GM19463 (cell line): ENCODE measurements around the gene F13A1.
"Not testable (repeated sequence)": the region's sequence is repeated elsewhere in the genome, so short reads cannot be mapped to it uniquely, and the experiment has no call there.

Experiments used
- ATAC-seq: cut with Tn5 transposase; IDR thresholded peaks from one replicate; pipeline ENCODE4 v1.9.1; 2021; ENCODE audit warnings: mild to moderate bottlenecking, moderate library complexity; ENCODE audit not compliant: unreplicated experiment

F13A1 gene

DNA sequence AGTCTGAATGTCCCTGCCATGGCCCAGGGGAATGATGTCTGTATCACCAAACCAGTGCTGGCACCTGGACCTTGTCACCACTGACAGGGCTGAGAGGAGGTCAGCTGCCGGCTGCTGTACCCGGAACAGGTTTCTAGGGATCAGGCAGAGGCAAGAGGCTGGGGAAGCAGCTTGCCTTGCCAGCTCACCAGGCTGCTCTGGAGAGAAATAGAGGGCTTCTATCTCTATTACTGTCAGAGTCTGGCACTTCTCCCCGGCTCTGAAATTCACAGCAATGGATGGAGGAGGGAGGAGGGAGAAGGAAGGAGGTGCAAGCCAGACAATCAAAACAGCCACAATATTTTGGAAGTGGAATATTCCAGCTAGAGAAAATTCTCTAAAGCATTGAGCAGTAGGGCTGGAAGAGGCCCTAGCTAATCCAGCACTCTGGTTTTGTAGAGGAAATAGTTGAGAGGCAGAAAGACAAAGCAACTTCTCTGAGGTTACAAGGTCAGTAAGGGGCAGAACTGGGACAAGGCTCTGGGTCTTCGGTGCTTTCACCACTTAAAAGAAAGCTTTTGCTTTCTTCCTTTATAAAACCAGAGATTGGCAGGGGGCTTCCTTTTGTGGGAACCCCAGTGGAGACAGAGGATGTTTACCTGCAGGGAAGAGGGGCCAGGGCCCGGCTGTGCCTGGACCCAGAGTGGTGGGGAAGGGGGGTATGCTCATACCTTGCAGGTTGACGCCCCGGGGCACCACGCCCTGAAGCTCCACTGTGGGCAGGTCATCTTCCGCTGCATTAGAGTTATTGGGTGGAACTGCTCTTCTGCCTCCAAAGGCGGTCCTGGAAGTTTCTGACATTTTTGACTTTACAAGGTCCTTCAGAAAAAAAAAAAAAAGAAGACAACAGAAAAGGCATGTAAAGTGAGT is 2.4 kb downstream of the F13A1 start:
- ATAC-seq: no peak

- no peak for ATAC-seq
Measured at GRCh38 chr6:6317386-6317785, 3.1 kb downstream of the F13A1 start.

GRCh38 chr6:6315660-6316059 is 4.8 kb downstream of the F13A1 start:
- ATAC-seq: no peak

DNA sequence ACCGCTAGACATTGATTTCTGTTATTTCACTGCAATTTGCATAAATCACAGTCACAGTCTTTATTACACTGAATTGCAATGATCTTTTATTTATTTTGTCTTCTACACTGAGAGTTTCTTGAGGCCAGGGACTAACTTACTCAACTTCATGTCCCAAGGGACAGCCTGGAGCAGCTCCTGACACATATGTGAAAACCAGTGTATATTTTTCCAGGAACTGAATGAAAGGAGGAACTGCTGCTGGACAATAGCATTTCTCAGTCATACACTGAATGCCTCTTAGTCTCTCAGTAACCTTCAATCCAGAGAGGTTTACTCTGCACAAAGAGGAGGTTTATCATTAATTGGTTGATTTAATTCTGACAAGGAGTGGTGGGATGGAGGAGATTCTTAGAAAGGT is 5.9 kb downstream of the F13A1 start:
- no peak for ATAC-seq

DNA sequence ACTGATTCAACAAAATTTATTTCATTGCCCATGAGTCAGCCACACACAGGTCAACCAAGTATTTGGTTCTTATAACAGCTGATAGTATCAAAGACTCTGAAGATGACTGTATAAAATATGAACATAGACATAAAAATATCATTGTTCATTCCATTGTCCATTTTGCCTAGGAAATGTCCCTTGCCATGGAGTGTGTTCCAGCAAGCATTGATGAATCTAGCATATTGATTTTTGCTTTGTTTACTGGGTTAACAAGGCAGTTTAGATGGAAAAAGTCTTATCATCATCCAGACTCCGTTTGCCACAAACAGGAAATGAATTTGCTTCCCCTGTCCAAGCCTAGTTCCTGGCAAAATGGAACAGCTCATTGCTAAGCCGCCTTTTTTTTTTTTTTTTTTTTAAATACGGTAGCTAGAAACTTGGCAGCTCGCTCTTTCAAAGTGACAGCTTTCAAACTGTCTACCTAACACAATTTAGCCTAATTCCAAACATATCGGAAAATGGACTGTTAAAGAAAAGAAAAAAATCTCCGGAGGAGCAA is 7.5 kb downstream of the F13A1 start:
- no peak for ATAC-seq

DNA sequence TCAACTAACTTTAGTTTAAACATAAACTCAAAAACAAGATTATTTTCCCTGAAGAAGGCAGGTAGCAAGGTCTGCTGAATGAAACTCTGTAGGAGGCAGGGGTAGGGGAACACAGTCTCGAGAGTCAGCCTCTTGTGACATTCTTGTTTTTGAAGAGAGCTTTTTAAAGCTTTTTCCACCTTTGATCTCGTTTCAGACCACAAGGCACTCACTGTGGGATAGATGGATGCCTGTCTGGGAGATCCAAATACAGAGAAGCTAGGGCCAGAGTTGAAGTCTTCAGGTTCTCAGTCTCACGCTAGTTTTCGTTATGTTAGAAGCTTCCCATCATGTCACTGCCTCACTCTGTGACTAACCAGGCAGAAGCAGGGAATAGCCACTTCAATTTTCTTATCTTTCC is 14.9 kb downstream of the F13A1 start:
- no peak for ATAC-seq

GRCh38 chr6:6300383-6300782 is 20.1 kb downstream of the F13A1 start:
- not testable (repeated sequence) for ATAC-seq

- no peak for ATAC-seq
Measured at GRCh38 chr6:6293317-6293716, 27.1 kb downstream of the F13A1 start.

DNA sequence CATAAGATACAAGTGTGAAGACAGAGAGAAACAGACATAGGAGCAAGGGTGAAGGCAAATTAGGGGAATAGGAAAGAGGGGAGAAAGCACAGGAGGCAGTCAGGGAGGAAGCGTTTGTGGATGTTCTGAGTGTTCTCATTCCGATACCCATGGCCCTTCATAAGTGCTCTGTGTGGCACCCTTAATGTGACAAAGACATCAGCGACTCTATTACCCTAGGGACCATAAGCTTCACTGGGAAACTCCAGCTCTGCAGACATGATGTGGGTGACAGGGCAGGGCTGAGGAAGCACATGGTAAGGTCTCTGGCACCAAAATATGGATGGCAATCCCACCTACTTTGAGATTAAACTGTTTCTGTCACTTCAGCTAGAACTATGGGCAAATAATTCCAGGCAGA is 33.0 kb downstream of the F13A1 start:
- ATAC-seq: peak; percentile 88

DNA sequence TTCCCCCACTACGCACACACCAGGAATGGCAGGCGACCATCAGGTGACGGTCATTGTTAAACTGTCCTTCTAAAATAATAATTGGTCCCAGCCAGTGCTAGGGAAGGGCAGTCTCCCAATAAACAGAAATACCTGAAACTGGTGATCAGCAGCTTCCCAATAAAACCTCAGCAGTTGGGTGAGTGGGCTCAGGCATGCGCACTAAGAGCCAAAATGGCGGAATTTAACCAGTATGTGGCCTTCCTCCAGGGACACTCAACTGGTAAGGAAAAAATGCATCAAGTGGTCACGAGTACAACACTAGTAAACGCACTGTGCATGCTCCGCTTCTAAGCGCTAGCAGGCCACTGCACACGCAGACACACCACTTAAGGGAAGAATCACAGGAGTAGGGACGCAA is 34.8 kb downstream of the F13A1 start:
- ATAC-seq: no peak

GRCh38 chr6:6284221-6284966 is 36.1 kb downstream of the F13A1 start:
- no peak for ATAC-seq

DNA sequence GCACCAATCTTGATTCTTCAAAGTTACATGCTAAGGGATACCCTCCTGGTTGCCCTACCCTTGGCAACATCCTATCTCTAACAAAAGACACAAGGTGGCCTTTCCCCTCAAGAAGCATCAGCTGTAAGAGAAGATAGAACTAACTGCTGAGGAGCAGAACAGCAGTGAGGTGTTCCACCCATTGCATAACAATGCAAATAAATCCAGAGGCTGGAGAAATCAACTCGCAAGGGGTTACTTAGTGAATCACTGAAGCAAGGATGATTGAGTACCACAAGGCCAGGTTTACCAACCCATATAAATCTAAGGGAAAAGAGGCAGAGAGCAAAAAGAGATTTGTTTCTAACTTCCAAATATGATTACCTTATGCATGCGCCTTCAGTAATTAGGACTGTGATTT is 36.7 kb downstream of the F13A1 start:
- no peak for ATAC-seq

- no peak for ATAC-seq
Measured at GRCh38 chr6:6282716-6283115, 37.7 kb downstream of the F13A1 start.

DNA sequence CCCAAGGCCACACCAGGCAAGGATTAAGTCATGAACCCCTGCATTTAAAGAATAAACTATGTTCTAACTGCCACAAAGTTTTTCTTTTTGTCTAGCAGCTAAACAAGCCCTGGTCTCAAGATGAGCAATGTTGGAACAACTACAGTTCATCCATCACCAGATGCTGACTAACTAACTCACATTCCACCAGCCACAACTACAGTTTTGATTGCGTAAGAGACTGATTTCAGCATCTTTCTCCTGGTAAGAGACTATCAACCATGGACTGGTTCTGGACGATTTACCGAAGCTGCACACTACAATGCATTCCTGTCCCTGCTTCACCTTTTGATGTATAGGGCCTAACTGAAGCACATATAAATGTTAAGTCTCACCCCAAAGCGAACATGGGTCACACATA is 43.0 kb downstream of the F13A1 start:
- no peak for ATAC-seq

GRCh38 chr6:6270948-6271535 is 49.4 kb downstream of the F13A1 start:
- ATAC-seq: no peak

- ATAC-seq: no peak
Measured at GRCh38 chr6:6260196-6260722, 60.2 kb downstream of the F13A1 start.

DNA sequence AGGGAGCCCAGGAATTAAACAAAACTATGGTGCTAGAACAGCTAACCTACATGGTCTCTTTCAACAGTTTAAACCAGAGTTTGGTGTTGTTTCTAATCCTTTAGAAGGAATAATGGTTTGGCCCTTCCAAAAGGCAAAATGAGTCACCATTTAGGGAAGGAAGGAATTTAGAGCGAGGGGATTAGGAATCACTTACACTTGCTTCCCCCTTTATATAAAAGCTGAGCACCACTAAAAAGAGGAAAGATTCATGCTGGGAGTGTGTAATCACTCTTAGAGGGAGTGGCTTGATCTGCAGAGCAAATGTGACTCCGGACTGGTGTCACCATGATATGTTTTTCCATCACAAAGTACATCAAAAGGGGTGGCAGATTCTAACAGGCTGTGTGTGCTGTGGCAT is 63.6 kb downstream of the F13A1 start:
- no peak for ATAC-seq

- ATAC-seq: no peak
Measured at GRCh38 chr6:6256259-6256658, 64.2 kb downstream of the F13A1 start.

DNA sequence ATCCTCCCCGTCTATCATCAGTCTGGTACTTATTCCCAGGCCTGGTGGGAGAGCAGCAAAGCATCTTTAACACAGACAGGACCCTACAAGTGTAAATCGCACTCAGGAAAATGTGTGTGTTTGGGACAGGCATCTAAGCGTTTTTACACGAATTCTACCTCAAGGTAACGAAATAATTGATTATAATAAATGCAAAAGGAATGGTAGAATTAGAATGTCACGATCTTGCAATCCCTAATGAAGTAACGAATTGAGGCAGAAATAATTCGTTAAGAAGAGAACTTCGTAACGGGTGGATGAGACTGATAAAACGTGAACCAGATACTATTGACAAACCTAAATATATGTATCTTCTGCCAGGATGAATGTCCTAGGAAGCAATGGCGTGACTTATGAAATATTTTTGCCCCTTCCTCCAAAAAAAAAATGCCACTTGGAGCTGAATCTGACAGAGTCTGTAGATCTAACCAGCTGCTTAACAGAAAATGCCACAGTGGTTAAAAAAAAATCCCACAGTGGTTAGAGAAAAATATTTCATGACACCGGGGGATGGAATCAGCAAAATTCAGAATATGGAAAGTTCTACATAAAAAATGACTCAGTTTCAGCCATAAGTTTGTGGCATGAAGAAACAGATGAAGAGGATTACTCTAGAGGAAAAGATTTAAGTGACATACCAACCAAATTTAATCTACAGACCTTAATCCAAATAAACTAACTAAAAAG is 68.7 kb downstream of the F13A1 start:
- no peak for ATAC-seq

- peak; percentile 43 for ATAC-seq
Measured at GRCh38 chr6:6248651-6249050, 71.8 kb downstream of the F13A1 start.

DNA sequence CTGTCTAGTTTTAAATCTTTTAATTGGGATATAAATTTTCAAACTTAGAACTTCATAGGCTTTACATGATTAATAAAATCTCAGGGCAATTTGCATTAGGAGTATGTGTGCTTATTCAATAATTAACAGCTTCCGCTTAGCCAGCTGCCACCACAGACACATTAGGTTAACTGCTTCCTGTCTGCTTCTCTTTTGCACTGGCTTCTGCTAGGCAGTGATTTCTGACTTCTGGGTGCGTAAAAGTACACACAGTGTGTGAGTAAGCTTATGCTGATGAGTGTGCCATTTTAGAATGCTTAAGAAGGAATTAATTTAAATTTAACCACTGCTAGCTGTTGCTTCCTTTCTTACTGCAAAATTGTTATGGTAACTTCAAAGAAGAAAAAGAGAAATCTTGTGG is 73.9 kb downstream of the F13A1 start:
- ATAC-seq: peak; percentile 79
